NK-92 (cell line): Measurements from ENCODE around the gene LRRC3B.

Experiments used
- DNase-seq: peaks from one replicate; lab custom pipeline; 2025; ENCODE audit not compliant: unreplicated experiment; lab: John Stamatoyannopoulos, UW

LRRC3B gene

GRCh38 chr3:26704736-26705135, 82.2 kb downstream of the LRRC3B start:
- DNase-seq: no peak

DNA sequence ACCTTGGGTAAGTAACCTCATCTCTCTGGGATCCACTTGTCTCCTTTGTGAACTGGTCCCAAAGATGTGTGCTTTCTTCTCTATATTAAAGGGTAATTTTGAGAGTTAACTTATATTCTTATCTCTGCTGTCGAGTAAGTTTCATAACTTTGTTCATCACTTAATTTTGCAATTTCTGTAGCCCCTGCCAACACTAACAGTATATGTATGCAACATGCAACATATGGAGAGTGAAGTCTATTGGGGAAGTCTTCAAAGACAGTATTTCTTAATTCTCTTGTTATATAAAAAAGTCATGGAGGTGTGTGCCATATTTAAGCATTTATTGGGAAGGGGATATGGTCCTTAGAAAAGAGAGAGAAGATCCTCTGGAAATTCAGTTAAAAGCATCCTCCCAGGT, 85.9 kb downstream of the LRRC3B start:
- DNase-seq: no peak

- no peak for DNase-seq
These were observed 89.8 kb downstream of the LRRC3B start for GRCh38 chr3:26712211-26713026.

DNA sequence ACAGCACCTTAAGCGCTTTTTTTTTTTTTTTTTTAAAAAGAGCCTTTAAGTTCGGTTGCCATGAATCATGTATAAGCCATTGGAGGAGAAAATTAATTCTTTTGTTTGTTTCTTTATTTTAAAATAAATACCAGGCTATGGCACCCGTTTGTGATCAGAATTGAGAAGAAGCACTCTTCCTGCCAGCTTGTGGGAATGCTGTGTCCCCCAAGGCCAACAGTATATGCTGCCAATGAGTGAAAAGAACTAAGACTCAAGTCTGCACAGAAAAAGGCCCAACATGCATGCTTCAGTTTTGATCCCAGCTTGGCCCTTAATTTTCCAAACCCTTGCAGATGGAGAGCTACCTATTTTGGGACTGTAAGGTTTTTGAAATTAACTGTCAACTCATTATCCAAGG, 90.5 kb downstream of the LRRC3B start:
- DNase-seq: no peak

- DNase-seq: no peak
These were observed 91.9 kb downstream of the LRRC3B start for GRCh38 chr3:26714485-26714884.

GRCh38 chr3:26715431-26715830, 92.9 kb downstream of the LRRC3B start:
- no peak for DNase-seq

DNA sequence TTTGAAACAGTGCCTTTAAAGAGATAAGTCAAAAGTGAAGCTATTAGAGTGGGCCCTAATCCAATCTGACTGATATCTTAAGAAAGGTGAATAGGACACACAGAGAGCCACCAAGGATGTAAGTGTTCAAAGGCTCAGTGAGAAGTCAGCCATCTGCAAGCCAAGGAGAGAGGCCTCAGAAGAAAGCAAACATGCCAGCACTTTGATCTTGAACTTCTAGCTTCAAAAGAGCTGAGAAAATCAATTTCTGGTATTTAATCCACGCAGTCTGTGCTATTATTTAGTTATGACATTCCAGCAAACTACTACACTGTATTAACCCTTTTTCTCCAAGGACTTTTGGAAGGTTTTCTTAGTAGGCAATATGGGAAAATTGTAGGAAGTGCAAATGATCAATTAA, 95.7 kb downstream of the LRRC3B start:
- no peak for DNase-seq

GRCh38 chr3:26719134-26719533, 96.6 kb downstream of the LRRC3B start:
- DNase-seq: no peak

- no peak for DNase-seq
These were observed 98.5 kb downstream of the LRRC3B start for GRCh38 chr3:26721047-26721446.

DNA sequence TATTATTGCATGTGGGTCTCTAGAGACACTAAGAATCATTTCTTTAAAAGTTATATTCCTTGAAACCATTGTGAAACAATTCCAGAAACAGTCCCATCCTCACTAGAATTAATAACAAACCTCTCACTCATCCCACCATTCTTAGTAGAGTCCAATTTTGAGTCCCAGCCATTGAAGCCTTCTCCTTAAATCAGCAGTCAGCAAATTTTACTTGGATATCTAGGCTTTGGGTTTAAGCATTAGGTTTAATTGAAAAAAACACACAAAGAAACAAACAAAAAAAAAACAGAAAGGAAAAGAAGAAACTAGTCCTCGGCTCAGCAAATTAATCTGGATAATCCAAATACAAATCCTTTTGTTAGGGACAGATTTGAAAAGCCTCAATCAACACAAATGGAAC, 109.3 kb downstream of the LRRC3B start:
- DNase-seq: no peak

- no peak for DNase-seq
These were observed 127.7 kb downstream of the LRRC3B start for GRCh38 chr3:26750263-26750662.

DNA sequence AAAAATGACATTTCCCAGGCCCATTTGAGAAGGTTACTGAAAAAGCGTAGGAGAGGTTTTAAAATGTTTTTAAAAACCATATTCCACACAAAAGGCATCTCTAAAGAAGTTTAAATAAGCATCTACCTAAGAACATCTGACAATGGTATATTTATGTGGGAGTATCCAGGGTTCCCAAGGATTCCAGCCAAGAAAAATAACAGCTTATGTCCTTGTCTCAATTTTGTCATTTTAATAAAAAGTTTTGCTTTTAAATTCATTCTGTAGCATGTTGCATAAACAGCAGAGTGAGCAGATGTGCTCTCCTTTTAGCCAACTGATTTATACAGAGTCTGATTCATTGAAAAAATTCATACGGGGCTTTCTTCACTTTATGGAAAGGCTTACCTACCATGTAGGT, 129.9 kb downstream of the LRRC3B start:
- DNase-seq: no peak

DNA sequence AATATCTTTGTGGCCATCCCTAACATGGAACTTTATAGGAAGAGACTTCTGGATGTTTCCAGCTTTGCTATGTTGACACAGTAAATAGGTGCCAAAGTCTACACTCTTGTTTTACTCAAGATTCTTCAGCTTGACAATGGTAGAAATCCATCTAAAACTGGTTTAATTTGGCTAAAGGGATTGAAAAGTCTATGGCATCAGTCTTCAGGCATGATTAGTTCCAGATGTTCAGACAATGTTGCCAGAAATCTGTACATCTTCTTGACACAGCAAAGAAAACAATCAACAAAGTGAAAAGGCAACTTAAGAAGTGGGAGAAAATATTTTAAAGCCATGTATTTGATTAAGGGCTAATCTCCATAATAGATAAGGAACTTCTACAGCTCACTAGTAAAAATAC, 130.5 kb downstream of the LRRC3B start:
- no peak for DNase-seq

DNA sequence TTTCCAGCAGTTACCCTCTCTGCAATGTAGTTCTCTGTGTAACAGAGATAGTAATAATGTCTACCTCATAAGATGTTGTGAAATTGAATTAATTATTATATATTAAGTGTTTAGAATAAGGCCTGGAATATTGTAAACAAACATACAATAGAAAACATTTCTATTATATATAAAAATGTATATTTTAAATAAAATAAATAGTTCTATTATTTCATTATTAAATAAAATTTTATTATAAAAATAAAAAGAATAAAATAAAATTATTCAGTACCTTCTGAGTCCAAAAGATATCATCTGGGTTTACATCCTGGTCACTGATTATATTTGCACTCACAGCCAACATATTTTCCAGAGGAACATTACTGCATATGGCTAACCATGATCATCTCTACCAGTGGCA, 135.4 kb downstream of the LRRC3B start:
- DNase-seq: no peak
